IMR-90 (cell line): Measurements from ENCODE around the gene CFHR3. TPM values are rescaled to one million over a fixed set of nuclear protein-coding genes. Genes with fewer than 3 reads are reported as not detected.

Experiments used
- ATAC-seq: fragments of 200-7000 bp; cut with Tn5 transposase; 2 replicates; pipeline ENCODE4 v1.9.1; 2020; ENCODE audit warnings: low read depth, mild to moderate bottlenecking, moderate library complexity
- BruUV-seq: library from RNA; stranded (reverse); fragments of 400-500 nt; replicated peaks from 2 replicates; lab custom pipeline; 2021; lab: Mats Ljungman, UMichigan
- CTCF ChIA-PET: fragments of 300-600 bp; formaldehyde crosslinking; extraction: SDS; loops from one replicate; lab custom pipeline; 2021; ENCODE audit warnings: antibody characterized with exemption; lab: Yijun Ruan, JAX
- POLR2A ChIA-PET: fragments of 300-600 bp; sonication (Branson Sonifier 250); formaldehyde crosslinking; loops from one replicate; lab custom pipeline; 2022; ENCODE audit warnings: antibody characterized with exemption; ENCODE audit not compliant: unreplicated experiment; lab: Charles Lee
- DNase-seq: peaks from one replicate; pipeline ENCODE4 v3.0.0; 2013
- H2AFZ ChIP-seq: replicated peaks from 2 replicates; pipeline ENCODE3; 2013; ENCODE audit warnings: low read length, mild to moderate bottlenecking; ENCODE audit not compliant: poor library complexity
- H2AK5ac ChIP-seq: 2 replicates; pipeline ENCODE4 v1.6.1; 2013; ENCODE audit warnings: low read depth, low read length, inconsistent platforms
- H2AK9ac ChIP-seq: replicated peaks from 2 replicates; pipeline ENCODE3; 2013; ENCODE audit warnings: mild to moderate bottlenecking, low read depth, low read length, moderate library complexity; ENCODE audit not compliant: poor library complexity
- H2BK120ac ChIP-seq: 2 replicates; pipeline ENCODE4 v1.6.1; 2013; ENCODE audit warnings: low read depth, low read length, inconsistent platforms
- H2BK15ac ChIP-seq: 3 replicates; pipeline ENCODE4 v1.6.1; 2013; ENCODE audit warnings: low read depth, low read length, inconsistent platforms
- H2BK20ac ChIP-seq: 2 replicates; pipeline ENCODE4 v1.6.1; 2013; ENCODE audit warnings: low read depth, mild to moderate bottlenecking, inconsistent platforms, low read length, moderate library complexity
- H2BK5ac ChIP-seq: 2 replicates; pipeline ENCODE4 v1.6.1; 2013; ENCODE audit warnings: mild to moderate bottlenecking, low read depth, low read length, inconsistent platforms; ENCODE audit not compliant: poor library complexity, severe bottlenecking
- H3K14ac ChIP-seq: replicated peaks from 2 replicates; pipeline ENCODE4 v1.6.1; 2013; ENCODE audit warnings: low read depth, low read length, inconsistent platforms
- H3K18ac ChIP-seq: 2 replicates; pipeline ENCODE4 v1.6.1; 2013; ENCODE audit warnings: low read depth, low read length, control low read depth
- H3K23ac ChIP-seq: 2 replicates; pipeline ENCODE4 v1.6.1; 2013; ENCODE audit warnings: low read depth, low read length, inconsistent platforms
- H3K27ac ChIP-seq: 2 replicates; pipeline ENCODE4 v1.5.1; 2013; ENCODE audit warnings: mild to moderate bottlenecking, control low read depth, low read length; ENCODE audit not compliant: insufficient read depth
- H3K27me3 ChIP-seq: 2 replicates; pipeline ENCODE4 v1.6.1; 2013; ENCODE audit warnings: low read length; ENCODE audit not compliant: control insufficient read depth, insufficient read depth
- H3K36me3 ChIP-seq: 2 replicates; pipeline ENCODE4 v1.6.1; 2013; ENCODE audit warnings: low read length, mixed read lengths; ENCODE audit not compliant: control insufficient read depth, insufficient read depth
- H3K4ac ChIP-seq: 2 replicates; pipeline ENCODE4 v1.6.1; 2013; ENCODE audit warnings: low read depth, low read length, inconsistent platforms
- H3K4me1 ChIP-seq: 2 replicates; pipeline ENCODE4 v1.6.1; 2013; ENCODE audit warnings: low read length, mixed read lengths; ENCODE audit not compliant: control insufficient read depth, insufficient read depth
- H3K4me2 ChIP-seq: 2 replicates; pipeline ENCODE4 v1.6.1; 2013; ENCODE audit warnings: low read depth, mild to moderate bottlenecking, control low read depth, low read length, moderate library complexity
- H3K4me3 ChIP-seq: 2 replicates; pipeline ENCODE4 v1.5.1; 2013; ENCODE audit warnings: low read depth, mild to moderate bottlenecking, control low read depth, low read length, moderate library complexity; ENCODE audit not compliant: insufficient read depth
- H3K56ac ChIP-seq: 2 replicates; pipeline ENCODE4 v1.6.1; 2013; ENCODE audit warnings: low read length, inconsistent platforms; ENCODE audit not compliant: insufficient read depth; ENCODE audit errors: extremely low read depth
- H3K79me1 ChIP-seq, 2 experiments: 2 replicates each; pipeline ENCODE4 v1.6.1; 2013; ENCODE audit warnings: low read length in 2 of 2, inconsistent platforms in 1 of 2, low read depth in 1 of 2
- H3K9ac ChIP-seq: 2 replicates; pipeline ENCODE4 v1.6.1; 2013; ENCODE audit warnings: low read depth, low read length, control low read depth
- H3K9me1 ChIP-seq: 2 replicates; pipeline ENCODE4 v1.6.1; 2013; ENCODE audit warnings: low read length, inconsistent platforms; ENCODE audit not compliant: insufficient read depth
- H3K9me3 ChIP-seq: 2 replicates; pipeline ENCODE4 v1.6.1; 2013; ENCODE audit warnings: low read length; ENCODE audit not compliant: control insufficient read depth, insufficient read depth
- H4K20me1 ChIP-seq: 2 replicates; pipeline ENCODE4 v1.6.1; 2013; ENCODE audit warnings: low read length, inconsistent platforms; ENCODE audit not compliant: insufficient read depth
- H4K5ac ChIP-seq: 2 replicates; pipeline ENCODE4 v1.6.1; 2013; ENCODE audit warnings: mild to moderate bottlenecking, low read depth, low read length, control low read depth
- H4K8ac ChIP-seq, 2 experiments: 2 replicates each; pipeline ENCODE4 v1.6.1; 2013; ENCODE audit warnings: low read depth in 2 of 2, low read length in 2 of 2, control low read depth in 1 of 2, inconsistent platforms in 1 of 2
- H4K91ac ChIP-seq: 2 replicates; pipeline ENCODE4 v1.6.1; 2013; ENCODE audit warnings: low read depth, low read length, inconsistent platforms; ENCODE audit not compliant: insufficient read depth
- BHLHE40 ChIP-seq: fragments of 150-350 bp; IDR thresholded peaks from 2 replicates; pipeline ENCODE4 v1.6.1; 2016; ENCODE audit warnings: mild to moderate bottlenecking, low read depth, low read length
- CEBPB ChIP-seq: IDR thresholded peaks from 2 replicates; pipeline ENCODE4 v1.6.1; 2012; ENCODE audit warnings: low read depth, low read length, improper control_type of control experiment
- CHD1 ChIP-seq: IDR thresholded peaks from 2 replicates; pipeline ENCODE4 v1.6.1; 2012; ENCODE audit warnings: low read depth, low read length, improper control_type of control experiment
- FOS ChIP-seq: fragments of 150-350 bp; IDR thresholded peaks from 2 replicates; pipeline ENCODE4 v1.6.1; 2016; ENCODE audit warnings: low read depth, low read length
- MAZ ChIP-seq: IDR thresholded peaks from 2 replicates; pipeline ENCODE4 v1.6.1; 2012; ENCODE audit warnings: low read depth, mild to moderate bottlenecking, low read length, improper control_type of control experiment, moderate library complexity, borderline replicate concordance
- MXI1 ChIP-seq: IDR thresholded peaks from 2 replicates; pipeline ENCODE4 v1.6.1; 2012; ENCODE audit warnings: low read depth, mild to moderate bottlenecking, low read length, moderate library complexity, borderline replicate concordance
- NFE2L2 ChIP-seq: fragments of 150-350 bp; IDR thresholded peaks from 2 replicates; pipeline ENCODE4 v1.6.1; 2016; ENCODE audit warnings: low read depth, mild to moderate bottlenecking, low read length
- POLR2A ChIP-seq: IDR thresholded peaks from 2 replicates; pipeline ENCODE4 v1.6.1; 2012; ENCODE audit warnings: mild to moderate bottlenecking, low read depth, low read length
- RAD21 ChIP-seq: IDR thresholded peaks from 2 replicates; pipeline ENCODE4 v1.6.1; 2012; ENCODE audit warnings: low read length, improper control_type of control experiment
- RCOR1 ChIP-seq: IDR thresholded peaks from 2 replicates; pipeline ENCODE4 v1.6.1; 2012; ENCODE audit warnings: mild to moderate bottlenecking, low read length, improper control_type of control experiment; ENCODE audit not compliant: insufficient replicate concordance
- RFX5 ChIP-seq: IDR thresholded peaks from 2 replicates; pipeline ENCODE4 v1.8.0; 2012; ENCODE audit warnings: low read depth, mild to moderate bottlenecking, low read length, moderate library complexity
- SMC3 ChIP-seq: fragments of 150-350 bp; IDR thresholded peaks from 2 replicates; pipeline ENCODE4 v1.6.1; 2016; ENCODE audit warnings: low read depth, mild to moderate bottlenecking, antibody characterized with exemption, low read length, moderate library complexity
- WGBS, 2 experiments: methylation state at CpG; one replicate each; pipeline versions ENCODE4 v1.1.5 to v1.1.7; 2013; ENCODE audit warnings: missing lambda C conversion rate in 2 of 2; ENCODE audit not compliant: insufficient read length in 1 of 2; ENCODE audit errors: extremely low coverage in 2 of 2; 5-methylcytosine and 5-hydroxymethylcytosine counted together
- dilution Hi-C: fragments of 300-500 bp; cut with HindIII; formaldehyde crosslinking; loops from one replicate; pipeline ENCODE4 v1.14.3; 2018; ENCODE audit warnings: low sequenced_read_pairs; ENCODE audit not compliant: unreplicated experiment
- in situ Hi-C: fragments of 300-500 bp; cut with MboI; formaldehyde crosslinking; loops from 3 replicates; pipeline ENCODE4 v1.14.3; 2019; ENCODE audit warnings: low sequenced_read_pairs, inconsistent platforms, mixed read lengths
- intact Hi-C: fragments of 100-400 bp; cut with micrococcal nuclease; formaldehyde crosslinking; loops from 2 replicates; pipeline ENCODE4 v1.10.0; 2022
- polyA plus RNA-seq, 3 experiments: library from polyadenylated mRNA; depleted of rRNA; stranded (reverse); fragments of >200 nt; gene quantifications; 2 replicates each; pipeline ENCODE4 v1.2.3, GENCODE V29; 2012; ENCODE audit warnings: low replicate concordance in 1 of 3
- total RNA-seq: library from RNA; depleted of rRNA; stranded (reverse); fragments of >200 nt; gene quantifications from 2 replicates; pipeline ENCODE4 v1.2.3, GENCODE V29; 2012
- TF ChIP-seq, protein P1 (sequence below): fragments of 150-350 bp; IDR thresholded peaks from 2 replicates; pipeline ENCODE4 v1.6.1; 2016; ENCODE audit warnings: low read depth, mild to moderate bottlenecking, low read length, moderate library complexity, borderline replicate concordance
- TF ChIP-seq, protein P2 (sequence below): fragments of 150-350 bp; IDR thresholded peaks from 2 replicates; pipeline ENCODE4 v1.6.1; 2017; ENCODE audit warnings: mild to moderate bottlenecking, antibody characterized with exemption, low read length, low read depth
- TF ChIP-seq, protein P3 (sequence below): conservative IDR thresholded peaks from 2 replicates; pipeline ENCODE4 v1.5.1; 2012; ENCODE audit warnings: mild to moderate bottlenecking, low read depth, low read length, improper control_type of control experiment

The CFHR3 gene
- total and polyA plus RNA-seq, 2 of the 4 experiments (the other 2 are of a cell fraction), result not detected

DNA sequence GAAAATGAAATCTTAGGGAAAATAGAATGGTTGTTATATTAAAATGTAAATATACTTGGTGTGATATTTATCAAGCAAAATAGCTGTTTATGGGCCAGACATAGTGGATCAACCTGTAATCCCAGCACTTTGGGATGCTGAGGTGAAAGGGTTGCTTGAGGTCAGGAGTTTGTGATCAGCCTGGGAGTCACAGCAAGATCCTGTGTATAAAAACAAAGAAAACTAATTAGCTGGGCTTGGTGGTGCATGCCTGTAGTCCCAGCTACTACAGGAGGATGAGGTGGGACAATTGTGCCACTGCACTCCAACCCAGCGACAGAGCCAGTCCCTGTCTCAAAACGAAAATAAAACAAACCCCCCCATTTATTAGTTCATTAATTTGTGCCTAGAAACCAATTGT is 23.3 kb downstream of the CFHR3 start:
- no peak overlapping the region for H4K91ac ChIP-seq
- H3K79me1 ChIP-seq, result no peaks in the 10 kb centered on the region
- H3K9me3 ChIP-seq, result no peaks in the 10 kb centered on the region
- BruUV-seq, result no TSS peak
- H3K9ac ChIP-seq, result no peak overlapping the region
- ATAC-seq, result no peak
- H3K14ac ChIP-seq, result no peak overlapping the region
- no peaks in the 10 kb centered on the region for H3K27me3 ChIP-seq
- no peak for DNase-seq
- H3K56ac ChIP-seq, result no peak overlapping the region
- H4K20me1 ChIP-seq, result no peaks in the 10 kb centered on the region
- no peaks in the 10 kb centered on the region for H3K4me1 ChIP-seq
- H3K4me3 ChIP-seq, result no peak overlapping the region
- H2AK5ac ChIP-seq, result no peak overlapping the region
- no peaks in the 10 kb centered on the region for H3K36me3 ChIP-seq
- H3K18ac ChIP-seq, result no peak overlapping the region
- no CpG with 5 or more reads among the region's 2 CpGs for WGBS, 2 experiments
- no peak overlapping the region for H2BK20ac ChIP-seq
- H4K5ac ChIP-seq, result no peak overlapping the region
- no peak overlapping the region for H2BK15ac ChIP-seq
- no peak overlapping the region for H3K4me2 ChIP-seq
- H2BK5ac ChIP-seq, result no peak overlapping the region
- H3K23ac ChIP-seq, result no peak overlapping the region
- intact Hi-C loops (no loop called here), dilution Hi-C loops (no loop called here), in situ Hi-C loops (no loop called here)
- H2AK9ac ChIP-seq, result no peak overlapping the region
- CTCF ChIA-PET, result no interaction called here
- H3K4ac ChIP-seq, result no peak overlapping the region
- no peaks in the 10 kb centered on the region for H3K9me1 ChIP-seq
- H2BK120ac ChIP-seq, result no peak overlapping the region
- POLR2A ChIA-PET, result no interaction called here
- no peak for TF ChIP-seq RAD21
- no peak for TF ChIP-seq NFE2L2
- TF ChIP-seq, protein P1, sequence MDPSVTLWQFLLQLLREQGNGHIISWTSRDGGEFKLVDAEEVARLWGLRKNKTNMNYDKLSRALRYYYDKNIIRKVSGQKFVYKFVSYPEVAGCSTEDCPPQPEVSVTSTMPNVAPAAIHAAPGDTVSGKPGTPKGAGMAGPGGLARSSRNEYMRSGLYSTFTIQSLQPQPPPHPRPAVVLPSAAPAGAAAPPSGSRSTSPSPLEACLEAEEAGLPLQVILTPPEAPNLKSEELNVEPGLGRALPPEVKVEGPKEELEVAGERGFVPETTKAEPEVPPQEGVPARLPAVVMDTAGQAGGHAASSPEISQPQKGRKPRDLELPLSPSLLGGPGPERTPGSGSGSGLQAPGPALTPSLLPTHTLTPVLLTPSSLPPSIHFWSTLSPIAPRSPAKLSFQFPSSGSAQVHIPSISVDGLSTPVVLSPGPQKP, result no peak
- TF ChIP-seq FOS, result no peak
- TF ChIP-seq, protein P2, sequence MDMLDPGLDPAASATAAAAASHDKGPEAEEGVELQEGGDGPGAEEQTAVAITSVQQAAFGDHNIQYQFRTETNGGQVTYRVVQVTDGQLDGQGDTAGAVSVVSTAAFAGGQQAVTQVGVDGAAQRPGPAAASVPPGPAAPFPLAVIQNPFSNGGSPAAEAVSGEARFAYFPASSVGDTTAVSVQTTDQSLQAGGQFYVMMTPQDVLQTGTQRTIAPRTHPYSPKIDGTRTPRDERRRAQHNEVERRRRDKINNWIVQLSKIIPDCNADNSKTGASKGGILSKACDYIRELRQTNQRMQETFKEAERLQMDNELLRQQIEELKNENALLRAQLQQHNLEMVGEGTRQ, result no peak
- TF ChIP-seq RCOR1, result no peak
- TF ChIP-seq SMC3, result no peak
- TF ChIP-seq, protein P3, sequence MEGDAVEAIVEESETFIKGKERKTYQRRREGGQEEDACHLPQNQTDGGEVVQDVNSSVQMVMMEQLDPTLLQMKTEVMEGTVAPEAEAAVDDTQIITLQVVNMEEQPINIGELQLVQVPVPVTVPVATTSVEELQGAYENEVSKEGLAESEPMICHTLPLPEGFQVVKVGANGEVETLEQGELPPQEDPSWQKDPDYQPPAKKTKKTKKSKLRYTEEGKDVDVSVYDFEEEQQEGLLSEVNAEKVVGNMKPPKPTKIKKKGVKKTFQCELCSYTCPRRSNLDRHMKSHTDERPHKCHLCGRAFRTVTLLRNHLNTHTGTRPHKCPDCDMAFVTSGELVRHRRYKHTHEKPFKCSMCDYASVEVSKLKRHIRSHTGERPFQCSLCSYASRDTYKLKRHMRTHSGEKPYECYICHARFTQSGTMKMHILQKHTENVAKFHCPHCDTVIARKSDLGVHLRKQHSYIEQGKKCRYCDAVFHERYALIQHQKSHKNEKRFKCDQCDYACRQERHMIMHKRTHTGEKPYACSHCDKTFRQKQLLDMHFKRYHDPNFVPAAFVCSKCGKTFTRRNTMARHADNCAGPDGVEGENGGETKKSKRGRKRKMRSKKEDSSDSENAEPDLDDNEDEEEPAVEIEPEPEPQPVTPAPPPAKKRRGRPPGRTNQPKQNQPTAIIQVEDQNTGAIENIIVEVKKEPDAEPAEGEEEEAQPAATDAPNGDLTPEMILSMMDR, result no peak
- no peak for TF ChIP-seq POLR2A
- no peak for TF ChIP-seq BHLHE40
- no peak for TF ChIP-seq MAZ
- no peak for TF ChIP-seq CHD1
- no peak for TF ChIP-seq MXI1
- TF ChIP-seq RFX5, result no peak
- TF ChIP-seq CEBPB, result no peak
- no peak overlapping the region for H4K8ac ChIP-seq
- H2AFZ ChIP-seq, result no peak overlapping the region
- no peak overlapping the region for H3K27ac ChIP-seq
